WTC11 (cell line): ENCODE measurements around the gene SLC6A2.

Source experiments
- ATF1 ChIP-seq: sonication (generic); formaldehyde crosslinking; IDR thresholded peaks from 2 replicates; pipeline ENCODE4 v1.8.1; 2023; ENCODE audit warnings: mild to moderate bottlenecking, moderate library complexity, missing genetic modification reagents
- ATF6 ChIP-seq: sonication (generic); formaldehyde crosslinking; IDR thresholded peaks from 2 replicates; pipeline ENCODE4 v1.8.1; 2023; ENCODE audit warnings: mild to moderate bottlenecking, missing genetic modification reagents
- CBFB ChIP-seq: sonication (generic); formaldehyde crosslinking; IDR thresholded peaks from 2 replicates; pipeline ENCODE4 v1.8.1; 2022; ENCODE audit warnings: mild to moderate bottlenecking, low read depth, missing genetic modification reagents
- CTCF ChIP-seq: fragments of 200-600 bp; IDR thresholded peaks from 2 replicates; pipeline ENCODE4 v1.8.0; 2022; ENCODE audit warnings: antibody characterized with exemption
- EMX1 ChIP-seq: fragments of 250-450 bp; sonication (Bioruptor Pico); IDR thresholded peaks from 2 replicates; pipeline ENCODE4 v1.8.0; 2021; ENCODE audit warnings: mild to moderate bottlenecking
- FOXP1 ChIP-seq: sonication (generic); formaldehyde crosslinking; IDR thresholded peaks from 2 replicates; pipeline ENCODE4 v1.8.0; 2022; ENCODE audit warnings: missing genetic modification reagents, mild to moderate bottlenecking, moderate library complexity, borderline replicate concordance
- GABPB1 ChIP-seq: sonication (generic); formaldehyde crosslinking; IDR thresholded peaks from 2 replicates; pipeline ENCODE4 v1.8.1; 2023; ENCODE audit warnings: mild to moderate bottlenecking, missing genetic modification reagents
- HMGXB4 ChIP-seq: sonication (generic); formaldehyde crosslinking; IDR thresholded peaks from 2 replicates; pipeline ENCODE4 v1.8.1; 2023; ENCODE audit warnings: mild to moderate bottlenecking, moderate library complexity, missing genetic modification reagents
- JUN ChIP-seq: sonication (generic); formaldehyde crosslinking; IDR thresholded peaks from 2 replicates; pipeline ENCODE4 v1.8.0; 2023; ENCODE audit warnings: mild to moderate bottlenecking, missing genetic modification reagents
- MAX ChIP-seq: sonication (generic); formaldehyde crosslinking; IDR thresholded peaks from 2 replicates; pipeline ENCODE4 v1.8.0; 2022; ENCODE audit warnings: mild to moderate bottlenecking, missing genetic modification reagents
- MXD4 ChIP-seq: fragments of 250-450 bp; sonication (Bioruptor Pico); IDR thresholded peaks from 2 replicates; pipeline ENCODE4 v1.8.0; 2021; ENCODE audit warnings: mild to moderate bottlenecking, moderate library complexity, borderline replicate concordance
- ZNF232 ChIP-seq: sonication (generic); formaldehyde crosslinking; IDR thresholded peaks from 2 replicates; pipeline ENCODE4 v1.8.0; 2022; ENCODE audit warnings: mild to moderate bottlenecking, missing genetic modification reagents

- no peak for TF ChIP-seq ATF6
- no peak for TF ChIP-seq CTCF
- TF ChIP-seq MAX (CRISPR knock-in tag) = no peak
- no peak for TF ChIP-seq HMGXB4
- TF ChIP-seq ZNF232 (CRISPR knock-in tag) = no peak
- TF ChIP-seq ATF1 (CRISPR knock-in tag) = no peak
- TF ChIP-seq FOXP1 (CRISPR knock-in tag) = no peak
- no peak for TF ChIP-seq EMX1
- TF ChIP-seq JUN (CRISPR knock-in tag) = no peak
- TF ChIP-seq MXD4 (CRISPR knock-in tag) = no peak
- TF ChIP-seq GABPB1 (CRISPR knock-in tag) = no peak
- no peak for TF ChIP-seq CBFB
Observed at GRCh38 chr16:55655381-55655896, 349 bp upstream of the SLC6A2 start.
